Measurements from ENCODE around the gene RPL31. TPM values are rescaled to one million over a fixed set of nuclear protein-coding genes. Genes with fewer than 3 reads are reported as not detected.

Gene RPL31
- total and polyA plus RNA-seq, 12 donors, result 413 to 4,491 (median 1,112) TPM

DNA sequence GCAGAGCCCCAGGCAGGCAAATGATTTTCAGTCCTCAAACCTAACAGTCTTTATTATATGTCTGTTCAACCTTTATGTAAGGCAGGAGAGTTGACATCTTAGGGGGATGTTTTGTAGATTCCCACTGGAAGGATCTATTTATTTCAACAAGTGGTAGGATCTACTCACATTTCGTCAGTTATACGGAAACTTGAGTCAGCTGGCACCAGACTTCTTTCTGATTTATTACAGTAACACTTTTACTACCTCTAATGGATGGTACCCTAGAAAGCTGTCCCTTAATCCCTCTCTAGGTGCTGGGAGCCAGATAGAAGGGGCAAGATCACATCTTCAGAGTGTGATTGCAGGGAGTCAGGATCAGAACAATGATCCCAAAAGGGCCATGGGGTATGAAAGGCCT lies 2.1 kb upstream of the RPL31 start:
- no peak for DNase-seq
- TF ChIP-seq POLR2A (IDR thresholded peaks at IDR 0.05), result no peak
- no peak for TF ChIP-seq CTCF (IDR thresholded peaks at IDR 0.05)
- WGBS, 4 donors, result 80 to 95% (median 82%) methylated on average over 2 of the region's 2 CpGs

GRCh38 chr2:101002562-101003277 lies 631 bp downstream of the RPL31 start:
- Histone ChIP-seq H3K9me3 (replicated peaks in 1 of 3) (no peaks in the 10 kb centered on the region), H3K4me3 (peak overlapping the region; percentile 60 to 94 (median 82)), H3K27me3 (no peaks in the 10 kb centered on the region), H3K27ac (peak overlapping the region; percentile 74 to 95 (median 84)), H3K36me3 (replicated peaks in 1 of 2) (peaks cover 0 to 40% of the 10 kb centered on the region in 2 donors), H3K4me1 (replicated peaks in 1 of 2) (peaks cover 14 to 34% of the 10 kb centered on the region in 2 donors)
- intact Hi-C loops (cut with DNase I), result no loop called here
- 0 to 2% (median 1%) methylated on average over 19 to 26 of the region's 26 CpGs for WGBS, 4 donors
- TF ChIP-seq CTCF (IDR thresholded peaks at IDR 0.05) (no peak), POLR2A (IDR thresholded peaks at IDR 0.05) (no peak)
- peak in 4 of 7 donors; percentile 18 to 62 (median 40) for DNase-seq

More for the DNA sequence above, 2.1 kb upstream of the RPL31 start:
- H3K36me3 ChIP-seq (replicated peaks in 1 of 2), result peaks cover 0 to 12% of the 10 kb centered on the region in 2 donors
- H3K9me3 ChIP-seq (replicated peaks in 1 of 3), result no peaks in the 10 kb centered on the region
- H3K4me3 ChIP-seq, result no peak overlapping the region
- intact Hi-C loops (cut with DNase I), result no loop called here
- peaks cover 14 to 32% of the 10 kb centered on the region in 2 donors for H3K4me1 ChIP-seq (replicated peaks in 1 of 2)
- H3K27ac ChIP-seq, result no peak overlapping the region
- no peaks in the 10 kb centered on the region for H3K27me3 ChIP-seq

GRCh38 chr2:101003278-101003775 lies 1.2 kb downstream of the RPL31 start:
- Histone ChIP-seq H3K9me3 (replicated peaks in 1 of 3) (no peaks in the 10 kb centered on the region), H3K27ac (peak overlapping the region in 4 of 5 donors; percentile 74 to 95 (median 84)), H3K4me3 (peak overlapping the region in 2 of 4 donors; percentile 71 to 92), H3K36me3 (replicated peaks in 1 of 2) (peaks cover 0 to 46% of the 10 kb centered on the region in 2 donors), H3K4me1 (replicated peaks in 1 of 2) (peaks cover 11 to 29% of the 10 kb centered on the region in 2 donors), H3K27me3 (no peaks in the 10 kb centered on the region)
- intact Hi-C loops (cut with DNase I), result no loop called here
- 25 to 31% (median 27%) methylated on average over 12 of the region's 12 CpGs for WGBS, 4 donors
- DNase-seq, result peak in 1 of 7 donors; percentile 17
- TF ChIP-seq POLR2A (IDR thresholded peaks at IDR 0.05) (no peak), CTCF (IDR thresholded peaks at IDR 0.05) (no peak)

- Histone ChIP-seq H3K4me1 (replicated peaks in 1 of 2) (peaks cover 6 to 20% of the 10 kb centered on the region in 2 donors), H3K4me3 (no peak overlapping the region), H3K27ac (no peak overlapping the region), H3K36me3 (replicated peaks in 1 of 2) (peaks cover 0 to 52% of the 10 kb centered on the region in 2 donors), H3K9me3 (replicated peaks in 1 of 3) (no peaks in the 10 kb centered on the region), H3K27me3 (no peaks in the 10 kb centered on the region)
- intact Hi-C loops (cut with DNase I), result no loop called here
- TF ChIP-seq POLR2A (IDR thresholded peaks at IDR 0.05) (no peak), CTCF (IDR thresholded peaks at IDR 0.05) (no peak)
- WGBS, 4 donors, result 91 to 95% (median 94%) methylated on average over 9 to 12 of the region's 12 CpGs
- peak in 1 of 7 donors; percentile 49 for DNase-seq
Observed at GRCh38 chr2:101004620-101005325, 2.7 kb downstream of the RPL31 start.

Data from adrenal gland (tissue), 12 donors.